ENCODE results near the gene CCDC149.

The CCDC149 gene

GRCh38 chr4:24881508-24882196 is 31.2 kb downstream of the CCDC149 start:
- Histone ChIP-seq H3K9ac (ENCODE audit: low read length) (no peak overlapping the region), H3K9me2 (replicated peaks; ENCODE audit: insufficient read depth, low read length) (no peaks in the 10 kb centered on the region), H3K9me3 (ENCODE audit: insufficient read depth, low read length) (no peaks in the 10 kb centered on the region), H3K36me3 (ENCODE audit: low read length) (no peaks in the 10 kb centered on the region), H4K20me1 (ENCODE audit: low read depth, low read length) (no peaks in the 10 kb centered on the region), H3K4me2 (ENCODE audit: low read depth, low read length, poor library complexity, severe bottlenecking) (no peak overlapping the region), H3K79me2 (ENCODE audit: insufficient read depth, low read length) (no peaks in the 10 kb centered on the region), H3K27me3 (ENCODE audit: low read length) (no peaks in the 10 kb centered on the region), H2AFZ (ENCODE audit: low read depth, low read length, severe bottlenecking) (no peak overlapping the region), H3K27ac (ENCODE audit: low read depth, low read length) (no peak overlapping the region), H3F3A (ENCODE audit: insufficient read depth) (no peaks in the 10 kb centered on the region), H3K4me3 (ENCODE audit: insufficient read depth, low read length, poor library complexity, severe bottlenecking) (no peak overlapping the region)
- TF ChIP-seq EZH2phosphoT487 (conservative IDR thresholded peaks at IDR 0.05; ENCODE audit: low read length): no peak
- no peak for TF ChIP-seq CTCF (IDR thresholded peaks at IDR 0.05; ENCODE audit: insufficient read depth, low read length, poor library complexity, severe bottlenecking)

- no peaks in the 10 kb centered on the region for H4K20me1 ChIP-seq (ENCODE audit: low read depth, low read length)
Measured at GRCh38 chr4:24880186-24880585, 32.7 kb downstream of the CCDC149 start.

GRCh38 chr4:24878636-24879016 is 34.2 kb downstream of the CCDC149 start:
- Histone ChIP-seq H3K4me2 (ENCODE audit: low read depth, low read length, poor library complexity, severe bottlenecking) (no peak overlapping the region), H3K9me3 (ENCODE audit: insufficient read depth, low read length) (no peaks in the 10 kb centered on the region), H3K4me3 (ENCODE audit: insufficient read depth, low read length, poor library complexity, severe bottlenecking) (no peak overlapping the region), H3K27ac (ENCODE audit: low read depth, low read length) (no peak overlapping the region), H3K79me2 (ENCODE audit: insufficient read depth, low read length) (no peaks in the 10 kb centered on the region), H3K27me3 (ENCODE audit: low read length) (no peaks in the 10 kb centered on the region), H3K9me2 (replicated peaks; ENCODE audit: insufficient read depth, low read length) (no peaks in the 10 kb centered on the region), H2AFZ (ENCODE audit: low read depth, low read length, severe bottlenecking) (no peak overlapping the region), H3K36me3 (ENCODE audit: low read length) (no peaks in the 10 kb centered on the region), H3F3A (ENCODE audit: insufficient read depth) (no peaks in the 10 kb centered on the region), H3K9ac (ENCODE audit: low read length) (no peak overlapping the region), H4K20me1 (ENCODE audit: low read depth, low read length) (no peaks in the 10 kb centered on the region)
- TF ChIP-seq EZH2phosphoT487 (conservative IDR thresholded peaks at IDR 0.05; ENCODE audit: low read length) (no peak), CTCF (IDR thresholded peaks at IDR 0.05; ENCODE audit: insufficient read depth, low read length, poor library complexity, severe bottlenecking) (no peak)

More at GRCh38 chr4:24880186-24880585, 32.7 kb downstream of the CCDC149 start:
- Histone ChIP-seq H3K79me2 (ENCODE audit: insufficient read depth, low read length) (no peaks in the 10 kb centered on the region), H3K9ac (ENCODE audit: low read length) (no peak overlapping the region), H3K4me2 (ENCODE audit: low read depth, low read length, poor library complexity, severe bottlenecking) (no peak overlapping the region), H3K9me2 (replicated peaks; ENCODE audit: insufficient read depth, low read length) (no peaks in the 10 kb centered on the region), H3K27ac (ENCODE audit: low read depth, low read length) (no peak overlapping the region), H3K9me3 (ENCODE audit: insufficient read depth, low read length) (no peaks in the 10 kb centered on the region), H3K36me3 (ENCODE audit: low read length) (no peaks in the 10 kb centered on the region), H3K4me3 (ENCODE audit: insufficient read depth, low read length, poor library complexity, severe bottlenecking) (no peak overlapping the region), H3F3A (ENCODE audit: insufficient read depth) (no peaks in the 10 kb centered on the region), H2AFZ (ENCODE audit: low read depth, low read length, severe bottlenecking) (no peak overlapping the region), H3K27me3 (ENCODE audit: low read length) (no peaks in the 10 kb centered on the region)
- TF ChIP-seq CTCF (IDR thresholded peaks at IDR 0.05; ENCODE audit: insufficient read depth, low read length, poor library complexity, severe bottlenecking) (no peak), EZH2phosphoT487 (conservative IDR thresholded peaks at IDR 0.05; ENCODE audit: low read length) (no peak)

Measured in SU-DHL-6 (cell line).